DMS114 treated with DMSO at 0.1 percent for 48 hours (cell line): ENCODE results near the gene CBLB.
"Not testable (repeated sequence)": the region's sequence is repeated elsewhere in the genome, so short reads cannot be mapped to it uniquely, and the experiment has no call there.

Experiments
- DNase-seq: peaks from one replicate; lab custom pipeline; 2025; ENCODE audit not compliant: unreplicated experiment; lab: John Stamatoyannopoulos, UW

CBLB gene

DNA sequence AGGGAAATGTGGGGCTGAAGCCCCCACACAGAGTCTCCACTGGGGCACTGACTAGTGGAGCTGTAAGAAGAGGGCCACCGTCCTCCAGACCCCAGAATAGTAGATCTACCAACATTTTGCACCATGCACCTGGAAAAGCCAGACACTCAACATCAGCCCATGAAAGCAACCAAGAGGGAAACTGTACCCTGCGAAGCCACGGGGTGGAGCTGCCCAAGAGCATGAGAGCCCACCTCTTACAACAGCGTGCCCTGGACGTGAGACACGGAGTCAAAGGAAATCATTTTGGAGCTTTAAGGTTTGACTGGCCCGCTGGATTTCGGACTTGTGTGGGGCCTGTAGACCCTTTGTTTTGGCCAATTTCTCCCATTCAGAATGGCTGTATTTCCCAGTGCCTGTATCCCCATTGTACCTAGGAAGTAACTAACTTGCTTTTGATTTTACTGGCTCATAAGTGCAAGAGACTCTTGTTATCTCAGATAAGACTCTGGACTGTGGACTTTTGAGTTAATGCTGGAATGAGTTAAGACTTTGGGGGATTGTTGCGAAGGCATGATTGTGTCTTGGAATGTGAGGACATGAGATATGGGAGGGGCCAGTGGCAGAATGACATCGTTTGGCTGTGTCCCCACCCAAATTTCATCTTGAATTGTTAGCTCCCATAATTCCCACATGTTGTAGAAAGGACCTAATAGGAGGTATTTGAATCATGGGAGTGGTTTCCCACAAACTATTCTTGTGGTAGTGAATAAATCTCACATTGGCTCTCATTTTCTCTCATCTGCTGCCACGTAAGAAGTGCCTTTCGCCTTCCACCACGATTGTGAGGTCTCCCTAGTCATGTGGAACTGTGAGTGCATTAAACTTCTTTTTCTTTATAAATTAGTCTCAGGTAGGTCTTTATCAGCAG, 105.8 kb downstream of the CBLB start:
- DNase-seq, result no peak

DNA sequence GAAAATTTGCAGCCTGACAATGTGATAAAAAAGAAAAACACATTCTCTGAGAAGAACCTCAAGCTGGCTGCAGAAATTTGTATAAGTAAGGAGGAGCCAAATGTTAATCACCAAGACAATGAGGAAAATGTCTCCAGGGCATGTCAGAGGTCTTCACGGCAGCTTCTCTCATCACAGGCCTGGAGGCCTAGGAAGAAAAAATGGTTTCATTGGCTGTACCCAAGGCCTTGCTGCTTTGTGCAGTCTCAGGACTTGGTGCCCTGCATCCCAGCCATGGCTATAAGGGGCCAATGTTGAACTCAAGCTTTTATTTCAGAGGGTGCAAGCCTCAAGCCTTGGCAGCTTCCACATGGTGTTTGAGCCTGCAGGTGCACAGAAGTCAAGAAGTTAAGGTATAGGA, 106.6 kb downstream of the CBLB start:
- DNase-seq, result not testable (repeated sequence)

DNA sequence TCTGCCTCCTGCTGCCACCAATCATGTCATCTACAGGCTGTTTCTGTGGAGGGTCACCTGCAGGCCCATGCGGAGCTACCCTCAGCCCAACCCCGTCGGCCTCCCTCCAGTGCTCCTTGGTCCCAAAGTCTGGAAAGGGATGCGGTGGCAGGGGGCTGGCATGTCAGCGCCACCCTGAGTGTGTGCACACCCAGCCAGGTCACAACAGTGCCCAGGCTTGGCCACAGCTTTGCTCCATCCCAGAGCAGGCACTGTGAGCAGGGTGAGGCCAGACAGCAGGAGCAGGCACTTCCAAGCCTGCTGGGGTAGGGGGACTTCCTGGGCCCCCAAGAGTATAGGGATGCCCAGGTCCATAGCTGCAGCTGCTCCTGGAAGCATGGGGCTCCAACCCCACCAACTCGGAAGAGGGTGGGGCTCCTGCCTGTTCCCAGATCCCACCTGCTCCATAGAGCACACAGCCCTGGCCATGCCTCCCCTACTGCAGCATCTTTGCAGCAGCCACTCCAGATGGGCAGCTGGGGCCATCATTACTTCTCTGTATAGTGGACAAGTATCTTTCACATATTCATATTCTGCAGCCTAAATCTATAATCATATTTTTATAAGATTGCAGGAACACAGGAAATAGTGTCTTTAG, 109.3 kb downstream of the CBLB start:
- DNase-seq, result no peak

DNA sequence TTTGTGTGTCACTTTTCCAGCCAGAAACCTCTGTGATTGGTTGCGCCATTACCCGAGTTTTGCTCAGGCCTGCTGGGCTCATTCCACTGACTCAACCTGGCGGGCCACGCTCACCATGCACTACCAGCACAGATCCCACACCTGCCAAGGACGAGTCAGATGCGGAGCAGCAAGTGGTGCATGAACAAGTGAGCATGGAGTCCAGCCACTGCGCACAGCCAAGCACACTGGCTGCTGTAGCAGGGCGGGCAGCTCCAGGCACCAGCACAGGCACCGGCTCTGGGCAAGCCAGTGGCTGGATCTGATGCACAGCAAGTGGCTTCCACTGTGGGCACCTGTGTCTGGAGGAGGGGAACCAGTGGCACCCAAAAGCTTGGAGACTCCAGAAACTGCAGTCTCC, 110.4 kb downstream of the CBLB start:
- DNase-seq, result no peak

DNA sequence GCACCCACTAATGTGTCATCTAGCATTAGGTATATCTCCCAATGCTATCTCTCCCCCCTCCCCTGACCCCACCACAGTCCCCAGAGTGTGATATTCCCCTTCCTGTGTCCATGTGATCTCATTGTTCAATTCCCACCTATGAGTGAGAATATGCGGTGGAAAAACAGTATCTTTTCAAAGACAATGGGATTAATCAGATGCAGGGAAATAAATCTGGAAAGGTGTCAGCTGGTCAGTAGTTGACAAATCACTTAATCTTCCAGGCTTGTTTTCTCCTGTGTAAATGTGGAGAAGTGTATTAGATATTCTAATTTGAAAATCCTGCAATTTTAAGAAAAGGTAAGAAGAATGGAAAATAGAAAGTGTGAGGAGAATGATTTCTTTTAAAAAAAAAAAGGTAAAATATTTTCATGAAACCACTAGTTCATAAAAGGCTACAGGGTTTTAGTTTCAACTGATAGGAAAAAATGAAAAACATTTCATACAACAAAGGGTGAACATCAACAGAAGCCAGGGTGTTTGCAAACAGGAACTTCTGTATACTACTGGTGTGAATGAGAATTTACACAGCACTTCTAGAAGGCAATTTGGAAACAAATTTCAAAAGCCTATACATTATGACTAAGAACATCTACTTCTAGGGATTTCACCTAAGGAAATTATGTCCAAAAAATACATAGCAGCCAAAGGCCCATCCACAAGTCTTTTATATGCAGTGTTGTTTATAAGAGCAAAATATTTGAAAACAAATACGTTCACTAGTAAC, 113.5 kb downstream of the CBLB start:
- no peak for DNase-seq

DNA sequence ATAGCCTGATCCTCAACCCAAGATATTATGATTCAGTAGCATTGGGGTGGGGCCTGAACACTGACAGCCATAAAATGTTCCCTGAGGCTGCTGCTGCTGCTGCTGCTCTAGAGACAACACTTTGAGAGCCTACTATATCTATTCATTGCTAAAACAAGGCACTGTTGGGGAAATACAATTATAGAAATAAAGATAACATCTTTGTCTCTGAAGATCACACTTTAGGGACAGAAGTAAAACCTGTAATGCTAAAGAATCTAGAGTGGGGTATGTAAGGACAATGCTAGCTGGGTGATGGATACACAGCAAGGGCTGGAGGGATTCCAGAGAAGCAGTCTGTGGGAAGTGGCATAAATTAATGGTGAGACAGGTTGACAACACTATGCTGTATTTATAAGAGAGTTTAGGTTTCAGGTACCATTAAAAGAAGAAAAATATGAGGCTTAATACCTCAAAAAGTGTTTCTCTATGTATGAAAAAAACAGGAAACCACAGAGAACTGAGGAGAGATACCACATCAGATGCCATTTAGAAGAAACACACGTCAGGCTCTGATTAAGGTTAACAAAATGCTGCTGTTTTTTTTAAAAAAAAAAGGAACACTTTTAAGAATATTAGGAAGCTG, 115.9 kb downstream of the CBLB start:
- DNase-seq, result no peak

DNA sequence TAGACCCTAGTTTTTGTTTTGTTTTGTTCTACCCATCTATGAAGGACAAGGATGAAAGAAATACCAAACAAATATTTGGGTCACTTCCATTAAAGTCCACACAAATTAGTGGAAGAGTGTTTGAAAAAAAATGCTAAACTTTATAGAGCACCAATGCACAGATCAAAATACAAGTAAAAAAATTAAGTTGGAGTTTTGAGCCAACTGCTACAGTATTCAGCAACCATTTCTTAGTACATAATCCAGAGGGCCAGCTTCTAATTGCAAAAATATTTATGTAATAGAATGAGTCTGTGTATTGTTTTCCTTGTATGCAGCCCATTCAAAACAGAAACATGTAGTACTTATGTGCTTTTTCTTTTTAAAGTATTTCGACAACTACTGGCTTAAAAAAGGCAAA, 121.1 kb downstream of the CBLB start:
- no peak for DNase-seq

DNA sequence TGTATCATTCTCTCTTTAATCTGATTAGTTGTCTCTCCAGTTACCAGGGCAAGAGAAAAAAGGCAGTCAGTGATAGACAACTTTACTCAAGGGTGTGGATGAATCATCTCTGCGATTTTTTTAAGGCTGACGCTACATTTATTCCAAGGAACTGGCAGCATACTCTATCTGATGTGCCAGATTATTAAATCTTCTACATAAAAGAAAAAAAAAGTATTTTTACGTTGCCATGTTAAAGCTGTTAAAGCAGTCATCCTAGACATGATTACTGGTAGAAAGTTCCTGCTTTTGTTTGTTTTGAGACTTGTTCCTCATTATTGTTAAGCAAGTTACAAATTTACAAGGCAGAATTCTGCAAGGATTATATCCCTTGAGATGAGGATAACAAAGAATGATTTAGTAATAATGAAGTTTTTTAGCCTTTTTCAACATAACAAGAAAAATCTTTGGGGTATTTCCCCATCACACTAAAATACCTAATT, 121.7 kb downstream of the CBLB start:
- no peak for DNase-seq

DNA sequence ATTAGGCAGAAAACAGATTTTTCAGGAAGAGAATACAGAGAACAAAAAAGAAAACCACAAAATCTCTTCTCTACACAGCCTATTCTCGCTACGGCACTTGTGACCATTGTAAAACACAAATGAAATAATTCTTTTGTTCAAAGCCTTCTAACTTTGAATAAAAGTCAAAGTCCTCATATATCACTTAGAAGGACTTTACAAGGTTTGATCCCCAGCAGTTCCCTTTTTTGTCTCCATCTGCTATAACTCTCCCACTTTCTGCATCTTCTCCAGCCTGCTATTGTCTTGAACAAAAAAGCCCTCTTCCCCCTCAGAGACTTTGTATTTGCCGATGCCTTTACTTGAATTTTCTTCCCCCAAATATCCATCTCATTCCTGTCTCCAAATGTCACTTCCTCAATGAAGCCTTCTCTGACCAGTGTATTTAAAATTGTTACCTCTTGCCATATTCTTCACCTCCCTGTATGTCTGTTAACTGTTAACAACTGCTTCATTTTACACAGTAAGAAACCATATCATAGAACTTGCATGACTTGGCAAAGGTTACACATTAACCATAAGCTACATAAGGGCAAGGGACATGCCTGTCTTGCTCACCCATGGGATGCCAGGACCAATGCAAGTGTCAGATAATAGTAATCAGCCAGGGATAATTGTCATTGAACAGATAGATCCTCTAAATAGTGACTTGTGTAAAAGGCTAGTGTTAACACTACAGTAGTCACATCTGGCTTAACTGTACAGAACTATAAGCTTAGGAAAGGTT, 122.4 kb downstream of the CBLB start:
- DNase-seq, result no peak

DNA sequence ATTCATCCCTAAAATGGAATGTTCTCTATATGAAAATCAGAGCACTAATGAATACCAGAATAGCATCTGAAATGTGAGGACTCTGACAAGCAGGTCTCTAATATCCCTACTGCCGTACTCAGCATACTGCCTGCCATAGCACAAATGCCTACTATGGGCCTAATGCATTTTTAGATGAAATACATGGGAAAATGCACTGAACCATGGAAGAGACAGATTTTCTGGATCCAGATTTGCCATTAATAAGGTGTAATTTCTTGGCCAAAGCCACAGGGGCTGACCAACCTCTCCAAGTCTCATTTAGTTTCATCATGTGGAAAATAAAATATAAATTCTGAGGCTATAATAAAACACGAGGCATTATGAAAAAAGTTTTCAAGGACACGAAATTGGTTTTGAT, 123.8 kb downstream of the CBLB start:
- DNase-seq, result no peak

DNA sequence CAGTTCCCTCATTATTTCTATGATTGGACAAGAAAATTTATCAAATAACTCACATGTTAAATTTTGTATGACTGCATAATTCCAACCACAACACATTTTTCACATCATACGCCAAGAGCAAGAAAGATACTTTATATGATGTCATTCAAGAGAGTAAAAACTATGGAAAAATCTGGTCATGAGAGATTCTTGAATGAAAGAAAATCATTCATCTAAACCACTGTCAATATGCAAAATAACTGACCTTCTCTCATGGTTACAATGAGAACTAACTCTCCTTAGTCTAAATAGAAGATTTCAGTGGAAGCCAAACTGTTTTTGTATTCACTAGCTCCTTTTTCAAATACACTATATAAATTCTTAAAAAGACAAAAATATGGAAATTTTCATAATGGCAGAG, 124.6 kb downstream of the CBLB start:
- DNase-seq, result no peak

DNA sequence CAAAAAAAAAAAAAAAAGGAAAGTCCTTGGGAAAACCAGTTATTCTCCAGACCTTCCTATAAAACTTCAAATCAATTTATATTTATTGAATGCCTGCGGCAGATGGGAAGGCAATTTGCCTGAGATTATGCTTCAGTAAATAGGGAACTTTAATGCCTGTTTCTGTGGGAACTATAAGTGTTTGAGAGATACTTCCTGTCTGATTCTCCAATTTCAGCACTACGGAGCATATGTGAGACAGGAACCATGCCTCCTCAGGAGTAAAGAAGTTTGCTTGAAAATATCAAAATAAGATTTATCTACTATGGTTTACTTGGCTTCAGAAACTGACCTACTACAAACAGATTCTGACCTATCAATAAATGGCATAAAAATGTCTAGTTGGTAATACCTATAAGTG, 135.5 kb downstream of the CBLB start:
- no peak for DNase-seq

DNA sequence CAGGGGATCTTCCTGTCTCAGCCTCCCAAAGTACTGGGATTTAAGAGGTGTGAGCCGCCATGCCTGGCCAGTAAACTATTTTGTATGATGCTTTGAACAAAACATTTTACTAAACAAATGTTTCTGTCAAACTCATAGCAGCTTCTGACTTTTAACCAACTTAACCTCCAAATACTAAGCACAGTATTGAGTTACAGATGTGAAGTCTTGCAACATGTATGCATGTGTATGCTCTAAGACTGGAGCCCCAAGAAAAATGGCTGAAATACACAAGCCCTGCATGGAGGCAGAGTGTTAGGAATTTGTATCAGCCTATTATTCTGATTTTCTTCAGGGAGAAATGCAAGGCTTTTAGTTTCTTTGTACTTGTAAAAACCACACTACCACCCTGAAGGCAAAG, 137.1 kb downstream of the CBLB start:
- DNase-seq, result no peak

DNA sequence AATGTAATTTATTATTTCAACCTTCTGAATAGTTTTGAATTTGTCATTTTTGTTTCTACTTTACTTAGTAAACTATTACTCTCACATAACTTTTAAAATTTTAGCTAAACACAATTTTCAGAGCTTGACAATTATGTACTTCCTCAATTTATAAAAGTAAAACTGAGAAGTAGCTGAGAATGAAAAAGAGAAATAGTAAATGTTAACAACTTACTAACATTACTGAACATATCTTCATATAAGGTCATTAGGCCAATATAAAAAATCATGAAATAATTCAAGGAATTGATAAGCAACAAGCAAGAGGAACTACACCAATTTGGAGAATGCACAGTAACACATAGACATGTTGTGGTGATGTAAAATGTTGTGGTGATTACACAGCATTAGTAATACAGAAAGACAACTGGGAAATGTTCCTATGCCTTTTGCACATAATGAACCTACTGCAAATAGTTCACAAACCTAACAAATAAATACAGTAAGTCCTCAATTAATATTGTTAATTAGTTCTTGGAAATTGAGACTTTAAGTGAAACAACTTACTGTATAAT, 137.9 kb downstream of the CBLB start:
- no peak for DNase-seq

DNA sequence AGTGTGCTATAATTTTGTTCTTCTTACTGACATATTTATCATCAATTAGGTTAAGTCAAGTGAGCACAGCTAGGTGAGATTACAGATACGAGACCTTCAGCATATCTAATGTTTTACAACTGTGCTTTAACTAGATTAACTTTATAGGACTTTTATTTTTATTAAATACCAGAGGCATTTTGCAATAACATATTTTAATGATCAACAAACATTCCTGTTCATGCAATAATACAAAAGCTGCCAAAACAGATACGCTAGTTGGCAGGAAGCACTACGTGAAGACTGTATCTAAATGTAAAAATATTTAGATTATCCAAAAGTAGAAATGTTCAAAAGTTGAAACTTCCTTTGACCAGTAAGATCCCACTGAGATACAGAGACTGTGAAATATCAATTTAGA, 139.1 kb downstream of the CBLB start:
- no peak for DNase-seq

DNA sequence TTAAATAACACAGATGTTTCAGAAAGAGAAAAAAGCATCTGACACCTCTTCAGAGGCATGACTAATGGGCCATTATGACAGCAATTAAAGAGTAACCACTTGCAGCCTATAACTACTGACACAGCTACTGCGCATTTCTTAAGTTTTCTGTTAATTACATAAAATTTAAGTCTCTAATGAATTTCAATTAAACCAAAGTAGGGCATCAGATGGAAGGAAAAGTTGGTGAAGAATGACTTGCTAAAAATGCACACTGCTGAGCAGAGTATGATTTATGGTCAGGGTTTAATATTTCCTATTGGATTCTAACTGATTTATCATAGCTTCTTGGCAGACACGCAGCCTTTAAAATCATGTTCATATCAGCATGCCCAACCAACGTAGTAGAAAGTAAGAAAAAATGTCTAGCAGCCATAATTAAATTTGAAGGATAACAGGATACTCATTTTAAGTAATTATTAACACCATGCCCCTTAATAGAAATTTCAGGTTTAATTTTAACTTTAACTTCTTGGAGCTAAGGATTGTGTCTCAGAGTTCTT, 140.0 kb downstream of the CBLB start:
- DNase-seq, result no peak

DNA sequence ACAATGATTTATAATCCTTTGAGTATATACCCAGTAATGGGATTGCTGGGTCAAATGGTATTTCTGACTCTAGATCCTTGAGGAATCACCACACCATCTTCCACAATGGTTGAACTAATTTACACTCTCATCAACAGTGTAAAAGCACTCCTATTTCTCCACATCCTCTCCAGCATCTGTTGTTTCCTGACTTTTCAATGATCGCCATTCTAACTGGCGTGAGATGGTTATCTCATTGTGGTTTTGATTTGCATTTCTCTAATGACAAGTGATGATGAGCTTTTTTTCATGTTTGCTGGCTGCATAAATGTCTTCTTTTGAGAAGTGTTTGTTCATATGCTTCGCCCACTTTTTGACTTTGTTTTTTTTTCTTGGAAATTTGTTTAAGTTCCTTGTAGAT, 141.8 kb downstream of the CBLB start:
- not testable (repeated sequence) for DNase-seq

DNA sequence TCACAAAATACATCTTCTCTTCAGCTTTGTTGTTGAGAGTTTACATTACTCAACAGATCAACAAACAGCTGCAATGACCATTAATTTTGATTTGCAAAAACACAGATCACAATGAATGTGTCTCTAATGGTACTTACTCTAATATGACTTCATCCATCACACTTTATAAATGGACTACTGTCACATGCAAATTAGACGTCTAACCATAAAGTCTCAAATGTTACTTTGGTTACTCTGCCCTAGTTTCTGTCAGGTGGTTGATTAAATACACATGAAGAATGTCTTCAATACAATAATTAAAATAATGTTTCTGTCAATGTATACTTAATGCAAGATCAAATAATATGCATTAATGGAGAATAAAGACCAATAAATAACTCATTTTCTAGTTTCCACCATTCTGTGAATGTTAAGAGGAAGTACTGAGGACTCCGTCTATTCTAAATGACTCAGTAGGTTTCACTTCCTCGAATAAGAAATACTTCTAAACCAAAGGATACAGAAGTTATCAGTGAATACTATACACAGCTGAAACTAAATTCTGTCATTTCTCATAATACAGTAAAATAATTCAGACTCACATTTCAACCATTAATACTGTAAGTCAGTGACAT, 145.8 kb downstream of the CBLB start:
- no peak for DNase-seq

DNA sequence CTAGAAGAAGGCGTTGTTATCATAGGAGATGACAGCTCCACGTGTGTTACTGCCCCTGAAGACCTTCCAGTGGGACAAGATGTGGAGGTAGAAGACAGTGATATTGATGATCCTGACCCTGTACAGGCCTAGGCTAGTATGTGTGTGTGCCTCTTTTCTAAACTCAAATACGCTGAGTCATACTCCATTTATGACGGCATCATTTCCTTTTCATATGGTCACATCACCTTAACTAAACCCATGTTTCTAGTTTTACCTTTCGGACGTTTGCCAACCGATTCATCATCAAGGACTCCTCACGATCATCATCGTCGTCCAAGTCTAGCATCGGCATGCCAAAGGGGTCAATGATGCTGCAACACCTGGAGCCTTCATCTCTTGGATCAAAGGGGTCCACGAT, 149.0 kb downstream of the CBLB start:
- DNase-seq, result no peak

DNA sequence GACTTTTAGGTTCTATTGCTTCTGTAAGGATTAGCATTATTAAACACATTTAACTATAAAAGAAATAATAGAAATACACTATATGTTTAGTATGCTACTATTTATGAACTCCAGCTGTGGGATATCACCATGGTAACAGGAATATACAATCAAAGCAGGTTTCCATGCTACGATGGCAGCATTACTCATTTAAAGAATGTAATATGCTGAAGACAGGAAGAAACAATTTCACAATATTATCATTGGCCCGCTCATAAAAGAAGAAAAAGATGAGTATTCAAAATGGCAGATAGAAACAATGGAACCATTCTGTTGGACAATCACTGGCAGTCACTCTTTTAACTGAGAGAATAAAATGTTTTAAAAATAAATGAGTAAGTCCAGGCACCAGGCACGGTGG, 153.4 kb downstream of the CBLB start:
- DNase-seq, result no peak
